Cardiac fibroblast (primary cell): ENCODE data around the gene SRM.
"Not testable (repeated sequence)": the region's sequence is repeated elsewhere in the genome, so short reads cannot be mapped to it uniquely, and the experiment has no call there.

Source experiments
- DNase-seq, 2 donors: peaks; one replicate each; pipeline versions ENCODE4 v3.0.0 to v3.0.0-alpha.2; 2010; ENCODE audit warnings: low read depth in 2 of 2
- H3K4me3 ChIP-seq, 2 donors: replicated peaks in 1 of 2; 1 replicate in 1 of 2; 2 replicates in 1 of 2; pipeline ENCODE4 v1.5.1; 2011; ENCODE audit warnings: low read depth in 2 of 2, low read length in 2 of 2, mild to moderate bottlenecking in 2 of 2, moderate library complexity in 1 of 2
- CTCF ChIP-seq: IDR thresholded peaks from one replicate; pipeline ENCODE4 v1.5.1; 2011; ENCODE audit warnings: low read depth, mild to moderate bottlenecking, low read length, inconsistent platforms

The SRM gene

GRCh38 chr1:11044086-11044848 is 15.6 kb downstream of the SRM start:
- DNase-seq = no peak
- no peak for TF ChIP-seq CTCF

GRCh38 chr1:11042995-11043874 is 16.6 kb downstream of the SRM start:
- DNase-seq = no peak
- no peak for TF ChIP-seq CTCF
- H3K4me3 ChIP-seq = no peak overlapping the region

More at GRCh38 chr1:11044086-11044848, 15.6 kb downstream of the SRM start:
- no peak overlapping the region for H3K4me3 ChIP-seq

- H3K4me3 ChIP-seq = no peak overlapping the region
- DNase-seq = no peak
- TF ChIP-seq CTCF = no peak
Observed at GRCh38 chr1:11042065-11042464, 17.8 kb downstream of the SRM start.

GRCh38 chr1:11041048-11041447 is 18.8 kb downstream of the SRM start:
- H3K4me3 ChIP-seq = no peak overlapping the region
- no peak for DNase-seq
- TF ChIP-seq CTCF = no peak

- not testable (repeated sequence) for DNase-seq, H3K4me3 ChIP-seq
Observed at GRCh38 chr1:11040105-11040429, 19.8 kb downstream of the SRM start.

GRCh38 chr1:11039351-11040104 is 20.3 kb downstream of the SRM start:
- no peak for TF ChIP-seq CTCF
- no peak for DNase-seq
- no peak overlapping the region for H3K4me3 ChIP-seq

- TF ChIP-seq CTCF = peak; percentile 96
- DNase-seq = peak; percentile 89 to 91
- H3K4me3 ChIP-seq = no peak overlapping the region
Observed at GRCh38 chr1:11037740-11038182, 22.1 kb downstream of the SRM start.

GRCh38 chr1:11037019-11037739 is 22.6 kb downstream of the SRM start:
- H3K4me3 ChIP-seq = not testable (repeated sequence)

More at GRCh38 chr1:11037019-11037739, 22.6 kb downstream of the SRM start:
- DNase-seq = not testable (repeated sequence)
